ENCODE data around the gene CMIP.

CMIP gene

DNA sequence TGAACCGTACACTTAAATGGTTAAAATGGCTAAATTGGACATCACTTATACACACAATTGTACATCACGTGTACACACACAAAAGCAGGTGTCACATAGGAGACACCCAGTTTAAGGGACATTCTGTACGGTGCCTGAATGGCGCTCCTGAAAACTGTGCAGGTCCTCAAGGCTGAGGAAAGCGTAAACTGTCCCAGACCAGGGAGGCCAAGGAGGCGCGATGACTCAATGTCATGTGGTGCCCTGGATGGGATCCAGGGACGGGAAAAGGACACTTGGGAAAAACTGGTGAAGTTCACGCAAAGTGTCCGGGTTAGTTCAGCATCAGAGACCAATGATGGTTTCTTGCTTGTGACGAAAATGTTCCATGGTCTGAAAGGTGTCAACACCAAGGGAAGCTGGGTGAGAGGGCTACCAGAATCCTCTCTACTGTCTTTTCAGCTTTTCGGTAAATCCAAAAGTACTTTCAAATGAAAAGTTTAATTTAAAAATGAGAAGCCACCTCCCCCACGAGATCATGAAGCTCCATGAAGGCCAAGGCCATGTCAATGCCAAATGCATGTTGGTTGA lies 112.2 kb downstream of the CMIP start:
- Histone ChIP-seq H3K4me1 (ENCODE audit: control insufficient read depth, insufficient read depth, low read length) (no peaks in the 10 kb centered on the region), H3K27ac (ENCODE audit: low read depth, low read length) (no peak overlapping the region)

DNA sequence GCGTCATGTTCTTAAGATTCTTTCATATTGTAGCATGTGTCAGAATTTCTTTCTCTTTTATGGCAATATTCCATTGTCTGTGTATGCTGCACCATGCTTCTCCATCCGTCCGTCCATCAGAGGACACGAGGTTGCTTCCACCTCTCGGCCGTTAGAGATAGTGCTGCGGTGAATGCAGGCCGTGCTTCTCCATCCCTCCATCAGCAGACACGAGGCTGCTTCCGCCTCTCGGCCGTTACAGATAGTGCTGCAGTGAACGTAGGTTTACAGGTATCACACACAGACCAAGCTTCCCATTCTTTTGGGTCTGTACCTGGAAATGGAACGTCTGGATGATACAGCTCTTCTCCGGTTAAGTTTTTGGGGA lies 113.5 kb downstream of the CMIP start:
- no peak overlapping the region for H3K4me3 ChIP-seq (ENCODE audit: low read length)
- no peaks in the 10 kb centered on the region for H3K4me1 ChIP-seq (ENCODE audit: control insufficient read depth, insufficient read depth, low read length)
- H3K27ac ChIP-seq (ENCODE audit: low read depth, low read length), result no peak overlapping the region
- no peak overlapping the region for H3K9ac ChIP-seq (ENCODE audit: low read length)
- no peaks in the 10 kb centered on the region for H3K27me3 ChIP-seq (ENCODE audit: control insufficient read depth, insufficient read depth, low read length)
- H3K36me3 ChIP-seq (ENCODE audit: control insufficient read depth, insufficient read depth, low read length), result no peaks in the 10 kb centered on the region

More for the DNA sequence above, 112.2 kb downstream of the CMIP start:
- Histone ChIP-seq H3K9ac (ENCODE audit: low read length) (no peak overlapping the region), H3K4me3 (ENCODE audit: low read length) (no peak overlapping the region), H3K27me3 (ENCODE audit: control insufficient read depth, insufficient read depth, low read length) (no peaks in the 10 kb centered on the region), H3K36me3 (ENCODE audit: control insufficient read depth, insufficient read depth, low read length) (no peaks in the 10 kb centered on the region)

DNA sequence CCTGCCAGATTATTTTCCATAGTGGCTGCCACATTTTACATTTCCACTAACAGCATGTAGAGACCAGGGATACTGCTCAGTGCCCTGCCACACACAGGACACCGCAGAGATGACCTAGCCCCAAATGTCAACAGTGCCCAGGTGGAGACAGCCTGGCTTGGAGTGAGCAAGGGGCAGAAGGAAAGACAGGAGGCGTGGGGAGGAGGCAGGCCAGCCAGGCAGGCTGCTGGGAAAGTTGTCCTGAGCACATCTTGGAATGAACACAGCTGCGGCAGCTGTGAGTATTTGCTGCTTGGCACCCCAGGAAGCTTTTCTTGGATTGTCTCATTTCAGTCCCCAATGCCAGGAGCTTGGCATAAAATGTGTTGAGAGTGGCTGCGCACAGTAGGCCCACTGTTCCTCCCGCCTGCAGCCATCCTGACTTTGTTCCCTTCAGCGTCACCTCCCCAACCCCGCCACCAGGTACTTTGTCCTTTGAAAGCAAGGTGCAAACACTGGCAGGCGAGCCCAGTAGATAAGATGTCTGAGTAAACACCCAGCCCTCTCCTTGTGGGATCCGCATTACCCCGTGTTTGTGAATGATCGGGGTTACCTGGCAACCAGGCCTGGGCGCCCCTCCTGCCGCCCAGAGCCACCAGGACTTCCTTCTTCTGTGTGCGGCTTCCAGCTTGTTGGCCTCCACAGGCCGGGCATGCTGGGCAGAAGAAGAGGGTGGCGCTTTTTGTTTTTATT lies 114.0 kb downstream of the CMIP start:
- Histone ChIP-seq H3K27ac (ENCODE audit: low read depth, low read length) (no peak overlapping the region), H3K4me1 (ENCODE audit: control insufficient read depth, insufficient read depth, low read length) (no peaks in the 10 kb centered on the region), H3K27me3 (ENCODE audit: control insufficient read depth, insufficient read depth, low read length) (no peaks in the 10 kb centered on the region), H3K4me3 (ENCODE audit: low read length) (no peak overlapping the region), H3K36me3 (ENCODE audit: control insufficient read depth, insufficient read depth, low read length) (no peaks in the 10 kb centered on the region), H3K9ac (ENCODE audit: low read length) (no peak overlapping the region)

DNA sequence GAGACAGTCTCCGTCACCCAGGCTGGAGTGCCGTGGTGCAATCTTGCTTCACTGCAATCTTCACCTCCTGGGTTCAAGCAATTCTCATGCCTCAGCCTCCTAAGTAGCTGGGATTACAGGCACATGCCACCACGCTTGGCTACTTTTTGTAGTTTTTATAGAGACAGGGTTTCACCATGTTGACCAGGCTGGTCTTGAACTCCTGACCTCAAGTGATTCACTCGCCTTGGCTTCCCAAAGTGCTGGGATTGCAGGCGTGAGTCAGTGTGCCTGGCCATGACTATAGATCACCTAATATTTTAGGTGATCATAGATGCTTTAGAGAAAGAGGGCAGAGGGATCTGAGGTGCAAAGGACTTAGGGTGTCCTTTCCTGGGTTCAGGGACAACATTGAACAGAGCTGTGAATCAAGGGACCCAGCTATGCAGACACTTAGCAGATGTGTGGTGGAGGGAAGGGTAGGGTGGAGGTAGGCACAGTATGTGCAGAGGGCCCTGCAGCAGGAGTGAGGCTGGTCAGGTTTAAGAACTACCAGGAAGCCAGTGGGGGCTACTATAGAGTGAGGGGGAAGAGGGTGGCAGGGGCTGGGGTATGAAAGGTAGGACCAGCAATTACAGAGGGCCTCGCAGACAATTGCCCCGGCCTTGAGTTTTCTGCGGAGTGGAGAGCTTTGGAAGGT lies 116.5 kb downstream of the CMIP start:
- no peaks in the 10 kb centered on the region for H3K4me1 ChIP-seq (ENCODE audit: control insufficient read depth, insufficient read depth, low read length)
- no peaks in the 10 kb centered on the region for H3K36me3 ChIP-seq (ENCODE audit: control insufficient read depth, insufficient read depth, low read length)
- H3K4me3 ChIP-seq (ENCODE audit: low read length), result no peak overlapping the region
- H3K27ac ChIP-seq (ENCODE audit: low read depth, low read length), result no peak overlapping the region
- no peaks in the 10 kb centered on the region for H3K27me3 ChIP-seq (ENCODE audit: control insufficient read depth, insufficient read depth, low read length)
- H3K9ac ChIP-seq (ENCODE audit: low read length), result no peak overlapping the region

DNA sequence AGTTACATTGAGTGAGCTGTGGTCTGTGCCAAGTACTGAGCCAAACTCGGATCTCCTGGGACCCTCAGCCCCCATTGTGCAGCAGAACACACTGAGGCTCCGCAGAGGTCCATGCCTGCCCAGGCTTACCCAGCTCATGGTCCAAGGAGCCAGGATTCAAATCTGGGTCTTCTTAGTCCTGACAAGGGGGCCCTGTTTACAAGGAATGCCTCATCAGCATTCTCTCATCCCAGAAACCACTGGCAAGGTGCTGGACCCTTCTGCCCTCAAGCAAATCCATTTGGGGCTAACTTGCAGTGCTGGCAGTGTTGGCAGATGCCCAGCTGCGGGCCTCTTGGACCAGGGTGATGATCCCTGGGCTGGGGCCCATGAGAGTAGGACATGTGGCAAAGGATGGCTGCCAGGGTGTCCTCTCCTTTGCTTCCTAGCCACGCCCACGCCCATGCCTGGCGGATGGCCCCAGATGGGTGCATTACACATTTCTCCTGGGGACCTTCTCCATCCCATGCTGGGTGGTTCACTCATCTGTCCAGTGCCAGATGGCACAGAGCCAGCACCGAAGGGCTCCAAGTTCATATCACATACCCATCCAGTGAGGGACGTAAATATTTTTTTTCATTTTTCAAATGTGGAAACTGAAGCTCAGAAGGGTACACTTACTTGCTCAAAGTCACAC lies 117.7 kb downstream of the CMIP start:
- Histone ChIP-seq H3K27ac (ENCODE audit: low read depth, low read length) (no peak overlapping the region), H3K36me3 (ENCODE audit: control insufficient read depth, insufficient read depth, low read length) (no peaks in the 10 kb centered on the region), H3K4me3 (ENCODE audit: low read length) (no peak overlapping the region), H3K9ac (ENCODE audit: low read length) (no peak overlapping the region), H3K27me3 (ENCODE audit: control insufficient read depth, insufficient read depth, low read length) (no peaks in the 10 kb centered on the region), H3K4me1 (ENCODE audit: control insufficient read depth, insufficient read depth, low read length) (no peaks in the 10 kb centered on the region)

DNA sequence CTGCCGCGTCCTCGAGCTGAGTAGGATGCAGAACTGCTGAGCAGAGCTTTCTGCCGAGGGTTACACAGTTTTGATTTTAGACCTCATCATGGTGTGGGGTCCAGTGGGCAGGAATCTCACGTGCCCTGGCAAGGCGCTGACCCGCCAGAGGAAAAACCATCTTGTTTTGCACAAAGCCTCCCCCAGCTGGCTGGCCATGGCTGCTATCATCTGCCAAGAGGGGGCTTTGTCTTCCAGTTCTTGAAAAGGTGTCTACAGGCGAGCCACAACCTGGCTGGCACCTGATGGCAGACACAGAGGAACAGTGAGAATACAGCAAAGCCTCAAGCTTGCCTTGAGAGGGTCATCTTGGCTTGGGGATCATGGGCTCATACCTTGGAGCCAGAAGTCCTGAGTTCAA lies 118.3 kb downstream of the CMIP start:
- Histone ChIP-seq H3K27me3 (ENCODE audit: control insufficient read depth, insufficient read depth, low read length) (no peaks in the 10 kb centered on the region), H3K4me1 (ENCODE audit: control insufficient read depth, insufficient read depth, low read length) (no peaks in the 10 kb centered on the region), H3K36me3 (ENCODE audit: control insufficient read depth, insufficient read depth, low read length) (no peaks in the 10 kb centered on the region), H3K9ac (ENCODE audit: low read length) (no peak overlapping the region), H3K4me3 (ENCODE audit: low read length) (no peak overlapping the region), H3K27ac (ENCODE audit: low read depth, low read length) (no peak overlapping the region)

DNA sequence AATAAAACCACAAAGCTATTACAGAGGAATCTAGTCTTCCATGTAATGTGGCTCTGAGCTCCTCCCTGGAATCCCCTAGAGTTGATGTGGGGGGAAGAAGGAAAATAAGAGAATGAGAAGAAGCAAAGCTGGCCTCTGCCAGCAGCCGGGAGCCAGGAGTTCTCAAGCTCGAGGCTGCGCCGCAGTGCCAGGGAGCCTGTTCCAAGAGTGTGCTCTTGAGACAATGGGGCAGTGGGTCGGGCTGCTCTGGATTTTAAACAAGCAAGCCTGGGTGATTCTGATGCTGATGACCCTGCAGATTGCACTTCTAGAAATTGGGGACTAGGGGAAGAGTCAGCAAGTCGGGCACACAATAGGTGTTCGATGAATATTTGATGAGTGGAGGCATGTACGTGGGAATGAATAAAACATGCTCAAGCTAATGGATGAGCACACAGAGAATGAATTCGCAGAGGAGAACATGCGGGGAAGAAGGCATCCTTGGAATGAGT lies 119.9 kb downstream of the CMIP start:
- Histone ChIP-seq H3K27ac (ENCODE audit: low read depth, low read length) (no peak overlapping the region), H3K4me1 (ENCODE audit: control insufficient read depth, insufficient read depth, low read length) (peaks cover 9% of the 10 kb centered on the region), H3K27me3 (ENCODE audit: control insufficient read depth, insufficient read depth, low read length) (no peaks in the 10 kb centered on the region), H3K36me3 (ENCODE audit: control insufficient read depth, insufficient read depth, low read length) (no peaks in the 10 kb centered on the region), H3K4me3 (ENCODE audit: low read length) (no peak overlapping the region), H3K9ac (ENCODE audit: low read length) (no peak overlapping the region)

DNA sequence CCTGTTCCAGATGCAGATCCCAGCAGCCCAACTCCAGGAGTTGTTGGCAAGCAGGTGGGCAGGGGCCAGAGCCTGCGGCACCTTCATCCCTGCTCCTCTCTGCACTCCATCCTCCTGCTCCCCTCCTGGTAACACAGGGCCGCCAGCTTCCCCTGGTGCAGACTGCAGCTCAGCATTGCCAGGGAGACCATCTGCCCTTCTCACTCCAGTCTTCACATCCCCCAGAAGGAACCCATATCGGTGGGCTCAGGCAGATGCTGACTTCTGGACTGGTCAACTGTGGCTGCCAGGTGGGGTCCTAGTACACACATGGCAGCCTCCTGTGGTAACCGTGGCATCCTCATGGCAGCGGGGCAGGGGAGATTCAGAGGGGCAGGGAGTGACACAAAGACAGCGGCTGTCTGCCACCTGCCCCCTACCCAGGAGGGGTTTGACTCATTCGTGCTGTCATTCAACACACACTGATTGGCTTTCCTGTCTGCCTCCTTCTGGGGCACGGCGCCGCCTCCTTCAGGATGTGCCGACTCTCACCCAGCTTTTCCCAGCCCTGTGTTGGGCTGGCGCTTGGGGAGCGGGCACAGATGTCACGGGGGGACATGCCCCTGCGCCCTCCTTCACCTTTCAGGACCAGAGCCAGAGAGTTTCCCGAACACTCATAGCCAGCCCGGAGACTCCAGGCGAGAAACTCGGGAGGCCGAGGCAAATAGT lies 120.9 kb downstream of the CMIP start:
- no peaks in the 10 kb centered on the region for H3K27me3 ChIP-seq (ENCODE audit: control insufficient read depth, insufficient read depth, low read length)
- no peaks in the 10 kb centered on the region for H3K36me3 ChIP-seq (ENCODE audit: control insufficient read depth, insufficient read depth, low read length)
- H3K4me1 ChIP-seq (ENCODE audit: control insufficient read depth, insufficient read depth, low read length), result peaks cover 9% of the 10 kb centered on the region
- no peak overlapping the region for H3K27ac ChIP-seq (ENCODE audit: low read depth, low read length)
- H3K9ac ChIP-seq (ENCODE audit: low read length), result no peak overlapping the region
- H3K4me3 ChIP-seq (ENCODE audit: low read length), result no peak overlapping the region

DNA sequence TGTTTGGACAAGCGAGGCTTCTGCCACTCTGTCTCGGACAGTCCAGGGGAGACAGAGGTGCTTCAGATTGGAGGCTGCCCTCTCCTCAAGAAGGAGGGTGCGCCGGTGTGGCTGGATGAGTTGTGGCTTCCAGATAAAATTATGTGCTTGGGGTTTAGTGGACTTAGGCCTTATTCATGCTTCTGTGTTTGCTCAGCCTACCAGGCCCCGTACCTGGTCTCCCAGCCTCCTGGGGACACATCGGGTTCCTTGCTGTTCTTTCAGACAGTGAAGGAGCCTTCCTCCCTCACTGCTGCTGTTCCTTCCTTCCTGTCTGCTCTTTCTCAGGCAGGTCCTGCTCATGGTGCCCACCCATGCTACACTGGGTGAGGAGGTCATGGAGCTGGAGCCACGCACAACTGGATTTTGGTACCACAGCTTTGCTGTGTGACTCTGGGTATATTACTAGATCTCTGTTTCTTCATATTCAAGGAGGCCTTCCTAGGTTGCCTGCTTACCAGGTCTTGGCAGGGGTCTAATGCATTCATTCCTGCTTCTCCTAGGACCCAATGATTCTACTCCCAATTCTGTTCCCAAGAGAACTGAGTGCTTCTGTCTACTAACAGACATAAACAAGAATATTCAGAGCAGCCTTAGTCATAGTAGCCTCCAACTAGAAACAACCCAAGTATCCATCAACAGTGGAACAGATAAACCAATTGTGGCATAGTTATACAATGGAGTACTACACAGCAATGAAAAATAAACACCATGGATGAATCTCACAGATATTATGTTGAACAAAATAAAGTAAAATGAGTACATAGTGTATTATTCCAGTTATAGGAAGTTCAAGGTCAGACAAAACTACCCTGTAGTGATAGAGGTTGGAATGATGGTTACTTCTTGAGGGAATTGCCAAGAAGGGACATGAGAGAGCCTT lies 121.7 kb downstream of the CMIP start:
- Histone ChIP-seq H3K4me1 (ENCODE audit: control insufficient read depth, insufficient read depth, low read length) (peaks cover 9% of the 10 kb centered on the region), H3K9ac (ENCODE audit: low read length) (no peak overlapping the region), H3K36me3 (ENCODE audit: control insufficient read depth, insufficient read depth, low read length) (no peaks in the 10 kb centered on the region), H3K27me3 (ENCODE audit: control insufficient read depth, insufficient read depth, low read length) (no peaks in the 10 kb centered on the region), H3K27ac (ENCODE audit: low read depth, low read length) (no peak overlapping the region), H3K4me3 (ENCODE audit: low read length) (no peak overlapping the region)

DNA sequence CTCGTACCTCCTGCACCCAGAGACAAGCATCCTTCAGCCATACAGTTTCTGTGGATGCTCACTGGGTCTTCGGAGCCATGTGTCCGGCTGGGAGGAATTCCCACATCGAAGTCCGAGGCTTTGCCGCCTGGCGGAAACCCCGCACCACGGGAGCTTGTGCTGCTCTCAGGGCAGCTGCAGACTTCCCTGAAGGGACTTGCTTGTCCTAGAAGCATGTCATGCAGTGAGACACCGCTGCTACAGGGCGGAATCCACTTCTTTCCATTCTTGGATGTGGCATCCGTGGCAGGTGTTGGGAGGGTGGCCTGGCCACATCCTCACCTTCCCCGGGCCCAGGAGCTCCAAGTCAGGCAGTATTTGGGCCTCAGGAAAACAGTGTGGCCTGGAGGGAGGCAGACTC lies 122.5 kb downstream of the CMIP start:
- H3K4me1 ChIP-seq (ENCODE audit: control insufficient read depth, insufficient read depth, low read length), result peaks cover 9% of the 10 kb centered on the region

DNA sequence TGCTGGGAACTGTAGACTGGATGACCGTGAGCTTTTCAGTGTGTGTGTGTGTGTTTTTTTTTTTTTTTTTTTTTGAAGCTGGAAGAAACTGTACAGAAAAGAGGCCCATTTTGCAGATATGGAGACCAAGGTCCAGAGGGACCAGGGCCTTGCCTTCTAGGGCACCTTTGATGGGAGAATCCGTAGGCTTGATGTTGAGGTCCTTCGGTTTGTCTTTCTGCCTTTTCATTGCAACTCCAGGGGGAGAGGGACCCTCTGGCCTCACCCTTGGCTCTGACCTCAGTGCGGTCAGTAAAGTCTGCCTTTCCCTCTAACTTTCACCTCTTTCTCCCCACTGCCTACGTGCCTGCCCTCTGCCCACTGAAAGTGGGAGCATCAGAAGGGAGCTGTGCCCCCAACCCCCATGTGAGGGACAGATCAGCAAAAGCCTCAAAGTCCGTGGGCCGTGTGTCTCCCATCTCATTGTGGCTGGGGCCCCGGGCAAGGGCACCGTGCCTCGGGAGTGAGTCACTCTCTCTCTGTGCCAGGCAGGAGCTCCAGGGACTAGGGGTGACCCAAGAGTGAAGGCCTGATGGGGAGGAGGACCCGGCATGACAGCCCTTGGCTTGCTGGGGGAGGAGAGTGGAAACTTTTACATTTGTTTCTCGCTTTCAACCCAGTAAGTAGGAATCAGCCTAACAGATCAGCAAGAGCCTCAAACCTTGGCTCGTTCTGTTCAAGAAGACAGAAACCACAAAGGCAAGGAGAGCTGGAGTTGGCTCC lies 123.6 kb downstream of the CMIP start:
- no peak overlapping the region for H3K4me3 ChIP-seq (ENCODE audit: low read length)
- no peaks in the 10 kb centered on the region for H3K36me3 ChIP-seq (ENCODE audit: control insufficient read depth, insufficient read depth, low read length)
- peaks cover 9% of the 10 kb centered on the region for H3K4me1 ChIP-seq (ENCODE audit: control insufficient read depth, insufficient read depth, low read length)
- no peaks in the 10 kb centered on the region for H3K27me3 ChIP-seq (ENCODE audit: control insufficient read depth, insufficient read depth, low read length)
- H3K27ac ChIP-seq (ENCODE audit: low read depth, low read length), result peak overlapping the region; percentile 40
- no peak overlapping the region for H3K9ac ChIP-seq (ENCODE audit: low read length)

More for the DNA sequence above, 122.5 kb downstream of the CMIP start:
- H3K36me3 ChIP-seq (ENCODE audit: control insufficient read depth, insufficient read depth, low read length), result no peaks in the 10 kb centered on the region
- no peak overlapping the region for H3K4me3 ChIP-seq (ENCODE audit: low read length)
- no peaks in the 10 kb centered on the region for H3K27me3 ChIP-seq (ENCODE audit: control insufficient read depth, insufficient read depth, low read length)
- H3K27ac ChIP-seq (ENCODE audit: low read depth, low read length), result no peak overlapping the region
- H3K9ac ChIP-seq (ENCODE audit: low read length), result no peak overlapping the region

Data from rectal smooth muscle tissue (tissue), 1 donor.